Activated T-cell treated with anti-CD3 and anti-CD28 coated beads, Interleukin-2, amount 50 U/mL, for 72 hours (primary cell): ENCODE data around the gene ACAN. TPM values are rescaled to one million over a fixed set of nuclear protein-coding genes. Genes with fewer than 3 reads are reported as not detected.
A peak's percentile ranks its signal among the peaks of the same experiment; 100 is the strongest.

Experiments used
- ATAC-seq, 2 donors: fragments of 150-1000 bp; cut with Tn5 transposase; replicated peaks in 1 of 2; 2 replicates each; pipeline ENCODE4 v1.10.0; 2021; ENCODE audit warnings: moderate library complexity in 2 of 2, mild to moderate bottlenecking in 1 of 2
- DNase-seq, 2 donors: peaks; one replicate each; pipeline ENCODE4 v3.0.0; 2021 to 2022; ENCODE audit warnings: mixed read lengths in 1 of 2
- H3K27ac Mint-ChIP-seq: one replicate; pipeline ENCODE4 v1.8.0; 2022; ENCODE audit warnings: mild to moderate bottlenecking, moderate library complexity, mixed read lengths
- H3K27me3 Mint-ChIP-seq: one replicate; pipeline ENCODE4 v1.8.0; 2022; ENCODE audit warnings: low read depth, mixed read lengths
- H3K36me3 Mint-ChIP-seq, 2 donors: one replicate each; pipeline ENCODE4 v1.8.0; 2022; ENCODE audit warnings: mixed read lengths in 2 of 2, mild to moderate bottlenecking in 1 of 2; ENCODE audit not compliant: insufficient read depth in 2 of 2
- H3K4me1 Mint-ChIP-seq: one replicate; pipeline ENCODE4 v1.8.0; 2022; ENCODE audit warnings: low read depth, mixed read lengths
- H3K4me3 Mint-ChIP-seq, 2 donors: one replicate each; pipeline ENCODE4 v1.8.0; 2022; ENCODE audit warnings: mild to moderate bottlenecking in 2 of 2, mixed read lengths in 2 of 2, moderate library complexity in 2 of 2
- H3K9me3 Mint-ChIP-seq, 2 donors: one replicate each; pipeline ENCODE4 v1.8.0; 2022; ENCODE audit warnings: mixed read lengths in 2 of 2
- total RNA-seq, 2 donors: library from RNA; stranded (reverse); gene quantifications; one replicate each; pipeline ENCODE4 v1.2.3, GENCODE V29; 2022

ACAN gene
- total RNA-seq, 2 donors from 2014 or later, result not detected

- H3K27ac Mint-ChIP-seq, result no peak overlapping the region
- DNase-seq, result no peak
- no peak overlapping the region for H3K4me3 Mint-ChIP-seq
- H3K27me3 Mint-ChIP-seq, result no peaks in the 10 kb centered on the region
- peaks cover under 1 to 2% of the 10 kb centered on the region in 2 donors for H3K9me3 Mint-ChIP-seq
- ATAC-seq, result no peak
- peaks cover under 1 to 2% of the 10 kb centered on the region in 2 donors for H3K36me3 Mint-ChIP-seq
- no peaks in the 10 kb centered on the region for H3K4me1 Mint-ChIP-seq
Measured at GRCh38 chr15:88859550-88859949, 56.3 kb downstream of the ACAN start.

GRCh38 chr15:88860212-88860611 lies 57.0 kb downstream of the ACAN start:
- no peak overlapping the region for H3K27ac Mint-ChIP-seq
- H3K4me1 Mint-ChIP-seq, result no peaks in the 10 kb centered on the region
- H3K36me3 Mint-ChIP-seq, result no peaks in the 10 kb centered on the region
- H3K4me3 Mint-ChIP-seq, result no peak overlapping the region
- ATAC-seq (no peak), DNase-seq (no peak)
- H3K27me3 Mint-ChIP-seq, result no peaks in the 10 kb centered on the region
- H3K9me3 Mint-ChIP-seq, result no peaks in the 10 kb centered on the region

- DNase-seq (no peak), ATAC-seq (no peak)
- H3K4me3 Mint-ChIP-seq, result no peak overlapping the region
- H3K27me3 Mint-ChIP-seq, result no peaks in the 10 kb centered on the region
- no peaks in the 10 kb centered on the region for H3K36me3 Mint-ChIP-seq
- H3K4me1 Mint-ChIP-seq, result no peaks in the 10 kb centered on the region
- H3K9me3 Mint-ChIP-seq, result no peaks in the 10 kb centered on the region
- H3K27ac Mint-ChIP-seq, result no peak overlapping the region
Measured at GRCh38 chr15:88863412-88863811, 60.2 kb downstream of the ACAN start.

GRCh38 chr15:88864861-88865497 lies 61.7 kb downstream of the ACAN start:
- no peak for DNase-seq
- Mint-ChIP-seq H3K4me3 (no peak overlapping the region), H3K27ac (no peak overlapping the region), H3K9me3 (no peaks in the 10 kb centered on the region), H3K4me1 (no peaks in the 10 kb centered on the region), H3K27me3 (no peaks in the 10 kb centered on the region), H3K36me3 (no peaks in the 10 kb centered on the region)
- no peak for ATAC-seq

GRCh38 chr15:88865498-88866099 lies 62.4 kb downstream of the ACAN start:
- Mint-ChIP-seq H3K36me3 (no peaks in the 10 kb centered on the region), H3K4me3 (no peak overlapping the region), H3K9me3 (no peaks in the 10 kb centered on the region), H3K4me1 (no peaks in the 10 kb centered on the region), H3K27ac (no peak overlapping the region), H3K27me3 (no peaks in the 10 kb centered on the region)
- DNase-seq, result no peak
- no peak for ATAC-seq

GRCh38 chr15:88866295-88866881 lies 63.2 kb downstream of the ACAN start:
- no peak overlapping the region for H3K27ac Mint-ChIP-seq
- H3K4me3 Mint-ChIP-seq, result no peak overlapping the region
- no peak for ATAC-seq

GRCh38 chr15:88871313-88871712 lies 68.1 kb downstream of the ACAN start:
- no peak for DNase-seq
- Mint-ChIP-seq H3K9me3 (no peaks in the 10 kb centered on the region), H3K27me3 (no peaks in the 10 kb centered on the region), H3K36me3 (peaks cover 0 to 2% of the 10 kb centered on the region in 2 donors), H3K27ac (no peak overlapping the region), H3K4me1 (no peaks in the 10 kb centered on the region), H3K4me3 (no peak overlapping the region)
- no peak for ATAC-seq

More at GRCh38 chr15:88866295-88866881, 63.2 kb downstream of the ACAN start:
- H3K36me3 Mint-ChIP-seq, result no peaks in the 10 kb centered on the region
- no peaks in the 10 kb centered on the region for H3K27me3 Mint-ChIP-seq
- no peaks in the 10 kb centered on the region for H3K4me1 Mint-ChIP-seq
- H3K9me3 Mint-ChIP-seq, result no peaks in the 10 kb centered on the region
- DNase-seq, result no peak

GRCh38 chr15:88872106-88872505 lies 68.9 kb downstream of the ACAN start:
- H3K36me3 Mint-ChIP-seq, result peaks cover 0 to 4% of the 10 kb centered on the region in 2 donors
- no peaks in the 10 kb centered on the region for H3K27me3 Mint-ChIP-seq
- no peak overlapping the region for H3K4me3 Mint-ChIP-seq
- H3K27ac Mint-ChIP-seq, result no peak overlapping the region
- no peak for DNase-seq
- ATAC-seq, result no peak
- H3K9me3 Mint-ChIP-seq, result no peaks in the 10 kb centered on the region
- H3K4me1 Mint-ChIP-seq, result no peaks in the 10 kb centered on the region

- Mint-ChIP-seq H3K36me3 (peaks cover 0 to 4% of the 10 kb centered on the region in 2 donors), H3K27me3 (no peaks in the 10 kb centered on the region), H3K9me3 (no peaks in the 10 kb centered on the region), H3K4me1 (no peaks in the 10 kb centered on the region), H3K27ac (no peak overlapping the region), H3K4me3 (no peak overlapping the region)
- no peak for ATAC-seq
- no peak for DNase-seq
Measured at GRCh38 chr15:88872706-88873105, 69.5 kb downstream of the ACAN start.

- Mint-ChIP-seq H3K36me3 (peaks cover 0 to 4% of the 10 kb centered on the region in 2 donors), H3K9me3 (no peaks in the 10 kb centered on the region), H3K4me1 (no peaks in the 10 kb centered on the region), H3K27ac (no peak overlapping the region), H3K27me3 (no peaks in the 10 kb centered on the region), H3K4me3 (no peak overlapping the region)
- DNase-seq (no peak), ATAC-seq (no peak)
Measured at GRCh38 chr15:88873786-88874185, 70.5 kb downstream of the ACAN start.

- H3K4me3 Mint-ChIP-seq, result no peak overlapping the region
- no peak for DNase-seq
- H3K36me3 Mint-ChIP-seq, result peaks cover 0 to 4% of the 10 kb centered on the region in 2 donors
- H3K9me3 Mint-ChIP-seq, result no peaks in the 10 kb centered on the region
- no peaks in the 10 kb centered on the region for H3K4me1 Mint-ChIP-seq
- H3K27ac Mint-ChIP-seq, result no peak overlapping the region
- ATAC-seq, result no peak
- no peaks in the 10 kb centered on the region for H3K27me3 Mint-ChIP-seq
Measured at GRCh38 chr15:88874275-88874674, 71.0 kb downstream of the ACAN start.

GRCh38 chr15:88874684-88875083 lies 71.4 kb downstream of the ACAN start:
- no peaks in the 10 kb centered on the region for H3K4me1 Mint-ChIP-seq
- H3K9me3 Mint-ChIP-seq, result no peaks in the 10 kb centered on the region
- no peak overlapping the region for H3K27ac Mint-ChIP-seq
- DNase-seq, result no peak
- no peak overlapping the region for H3K4me3 Mint-ChIP-seq
- no peaks in the 10 kb centered on the region for H3K27me3 Mint-ChIP-seq
- H3K36me3 Mint-ChIP-seq, result peaks cover 0 to 4% of the 10 kb centered on the region in 2 donors
- no peak for ATAC-seq

GRCh38 chr15:88876573-88876972 lies 73.3 kb downstream of the ACAN start:
- DNase-seq (no peak), ATAC-seq (no peak)
- H3K27me3 Mint-ChIP-seq, result no peaks in the 10 kb centered on the region
- no peak overlapping the region for H3K4me3 Mint-ChIP-seq
- peak overlapping the region; percentile 40 for H3K27ac Mint-ChIP-seq
- H3K36me3 Mint-ChIP-seq, result peaks cover 1 to 4% of the 10 kb centered on the region in 2 donors
- no peaks in the 10 kb centered on the region for H3K9me3 Mint-ChIP-seq
- H3K4me1 Mint-ChIP-seq, result no peaks in the 10 kb centered on the region
